IMR-90 (cell line): ENCODE measurements around the gene DDX6. TPM values are rescaled to one million over a fixed set of nuclear protein-coding genes. Genes with fewer than 3 reads are reported as not detected.
"Not testable (repeated sequence)": the region's sequence is repeated elsewhere in the genome, so short reads cannot be mapped to it uniquely, and the experiment has no call there.

Experiments used
- ATAC-seq: fragments of 200-7000 bp; cut with Tn5 transposase; 2 replicates; pipeline ENCODE4 v1.9.1; 2020; ENCODE audit warnings: low read depth, mild to moderate bottlenecking, moderate library complexity
- BruUV-seq: library from RNA; stranded (reverse); fragments of 400-500 nt; replicated peaks from 2 replicates; lab custom pipeline; 2021; lab: Mats Ljungman, UMichigan
- CTCF ChIA-PET: fragments of 300-600 bp; formaldehyde crosslinking; extraction: SDS; loops from one replicate; lab custom pipeline; 2021; ENCODE audit warnings: antibody characterized with exemption; lab: Yijun Ruan, JAX
- POLR2A ChIA-PET: fragments of 300-600 bp; sonication (Branson Sonifier 250); formaldehyde crosslinking; loops from one replicate; lab custom pipeline; 2022; ENCODE audit warnings: antibody characterized with exemption; ENCODE audit not compliant: unreplicated experiment; lab: Charles Lee
- DNase-seq: peaks from one replicate; pipeline ENCODE4 v3.0.0; 2013
- H2AFZ ChIP-seq: replicated peaks from 2 replicates; pipeline ENCODE3; 2013; ENCODE audit warnings: low read length, mild to moderate bottlenecking; ENCODE audit not compliant: poor library complexity
- H2AK5ac ChIP-seq: 2 replicates; pipeline ENCODE4 v1.6.1; 2013; ENCODE audit warnings: low read depth, low read length, inconsistent platforms
- H2AK9ac ChIP-seq: replicated peaks from 2 replicates; pipeline ENCODE3; 2013; ENCODE audit warnings: mild to moderate bottlenecking, low read depth, low read length, moderate library complexity; ENCODE audit not compliant: poor library complexity
- H2BK120ac ChIP-seq: 2 replicates; pipeline ENCODE4 v1.6.1; 2013; ENCODE audit warnings: low read depth, low read length, inconsistent platforms
- H2BK15ac ChIP-seq: 3 replicates; pipeline ENCODE4 v1.6.1; 2013; ENCODE audit warnings: low read depth, low read length, inconsistent platforms
- H2BK20ac ChIP-seq: 2 replicates; pipeline ENCODE4 v1.6.1; 2013; ENCODE audit warnings: low read depth, mild to moderate bottlenecking, inconsistent platforms, low read length, moderate library complexity
- H2BK5ac ChIP-seq: 2 replicates; pipeline ENCODE4 v1.6.1; 2013; ENCODE audit warnings: mild to moderate bottlenecking, low read depth, low read length, inconsistent platforms; ENCODE audit not compliant: poor library complexity, severe bottlenecking
- H3K14ac ChIP-seq: replicated peaks from 2 replicates; pipeline ENCODE4 v1.6.1; 2013; ENCODE audit warnings: low read depth, low read length, inconsistent platforms
- H3K18ac ChIP-seq: 2 replicates; pipeline ENCODE4 v1.6.1; 2013; ENCODE audit warnings: low read depth, low read length, control low read depth
- H3K23ac ChIP-seq: 2 replicates; pipeline ENCODE4 v1.6.1; 2013; ENCODE audit warnings: low read depth, low read length, inconsistent platforms
- H3K27ac ChIP-seq: 2 replicates; pipeline ENCODE4 v1.5.1; 2013; ENCODE audit warnings: mild to moderate bottlenecking, control low read depth, low read length; ENCODE audit not compliant: insufficient read depth
- H3K27me3 ChIP-seq: 2 replicates; pipeline ENCODE4 v1.6.1; 2013; ENCODE audit warnings: low read length; ENCODE audit not compliant: control insufficient read depth, insufficient read depth
- H3K36me3 ChIP-seq: 2 replicates; pipeline ENCODE4 v1.6.1; 2013; ENCODE audit warnings: low read length, mixed read lengths; ENCODE audit not compliant: control insufficient read depth, insufficient read depth
- H3K4ac ChIP-seq: 2 replicates; pipeline ENCODE4 v1.6.1; 2013; ENCODE audit warnings: low read depth, low read length, inconsistent platforms
- H3K4me1 ChIP-seq: 2 replicates; pipeline ENCODE4 v1.6.1; 2013; ENCODE audit warnings: low read length, mixed read lengths; ENCODE audit not compliant: control insufficient read depth, insufficient read depth
- H3K4me2 ChIP-seq: 2 replicates; pipeline ENCODE4 v1.6.1; 2013; ENCODE audit warnings: low read depth, mild to moderate bottlenecking, control low read depth, low read length, moderate library complexity
- H3K4me3 ChIP-seq: 2 replicates; pipeline ENCODE4 v1.5.1; 2013; ENCODE audit warnings: low read depth, mild to moderate bottlenecking, control low read depth, low read length, moderate library complexity; ENCODE audit not compliant: insufficient read depth
- H3K56ac ChIP-seq: 2 replicates; pipeline ENCODE4 v1.6.1; 2013; ENCODE audit warnings: low read length, inconsistent platforms; ENCODE audit not compliant: insufficient read depth; ENCODE audit errors: extremely low read depth
- H3K79me1 ChIP-seq, 2 experiments: 2 replicates each; pipeline ENCODE4 v1.6.1; 2013; ENCODE audit warnings: low read length in 2 of 2, inconsistent platforms in 1 of 2, low read depth in 1 of 2
- H3K9ac ChIP-seq: 2 replicates; pipeline ENCODE4 v1.6.1; 2013; ENCODE audit warnings: low read depth, low read length, control low read depth
- H3K9me1 ChIP-seq: 2 replicates; pipeline ENCODE4 v1.6.1; 2013; ENCODE audit warnings: low read length, inconsistent platforms; ENCODE audit not compliant: insufficient read depth
- H3K9me3 ChIP-seq: 2 replicates; pipeline ENCODE4 v1.6.1; 2013; ENCODE audit warnings: low read length; ENCODE audit not compliant: control insufficient read depth, insufficient read depth
- H4K20me1 ChIP-seq: 2 replicates; pipeline ENCODE4 v1.6.1; 2013; ENCODE audit warnings: low read length, inconsistent platforms; ENCODE audit not compliant: insufficient read depth
- H4K5ac ChIP-seq: 2 replicates; pipeline ENCODE4 v1.6.1; 2013; ENCODE audit warnings: mild to moderate bottlenecking, low read depth, low read length, control low read depth
- H4K8ac ChIP-seq, 2 experiments: 2 replicates each; pipeline ENCODE4 v1.6.1; 2013; ENCODE audit warnings: low read depth in 2 of 2, low read length in 2 of 2, control low read depth in 1 of 2, inconsistent platforms in 1 of 2
- H4K91ac ChIP-seq: 2 replicates; pipeline ENCODE4 v1.6.1; 2013; ENCODE audit warnings: low read depth, low read length, inconsistent platforms; ENCODE audit not compliant: insufficient read depth
- WGBS, 2 experiments: methylation state at CpG; one replicate each; pipeline versions ENCODE4 v1.1.5 to v1.1.7; 2013; ENCODE audit warnings: missing lambda C conversion rate in 2 of 2; ENCODE audit not compliant: insufficient read length in 1 of 2; ENCODE audit errors: extremely low coverage in 2 of 2; 5-methylcytosine and 5-hydroxymethylcytosine counted together
- dilution Hi-C: fragments of 300-500 bp; cut with HindIII; formaldehyde crosslinking; loops from one replicate; pipeline ENCODE4 v1.14.3; 2018; ENCODE audit warnings: low sequenced_read_pairs; ENCODE audit not compliant: unreplicated experiment
- in situ Hi-C: fragments of 300-500 bp; cut with MboI; formaldehyde crosslinking; loops from 3 replicates; pipeline ENCODE4 v1.14.3; 2019; ENCODE audit warnings: low sequenced_read_pairs, inconsistent platforms, mixed read lengths
- intact Hi-C: fragments of 100-400 bp; cut with micrococcal nuclease; formaldehyde crosslinking; loops from 2 replicates; pipeline ENCODE4 v1.10.0; 2022
- polyA plus RNA-seq, 3 experiments: library from polyadenylated mRNA; depleted of rRNA; stranded (reverse); fragments of >200 nt; gene quantifications; 2 replicates each; pipeline ENCODE4 v1.2.3, GENCODE V29; 2012; ENCODE audit warnings: low replicate concordance in 1 of 3
- total RNA-seq: library from RNA; depleted of rRNA; stranded (reverse); fragments of >200 nt; gene quantifications from 2 replicates; pipeline ENCODE4 v1.2.3, GENCODE V29; 2012

DDX6 gene
- total and polyA plus RNA-seq, 2 of the 4 experiments (the other 2 are of a cell fraction): 19.2 to 197 TPM

DNA sequence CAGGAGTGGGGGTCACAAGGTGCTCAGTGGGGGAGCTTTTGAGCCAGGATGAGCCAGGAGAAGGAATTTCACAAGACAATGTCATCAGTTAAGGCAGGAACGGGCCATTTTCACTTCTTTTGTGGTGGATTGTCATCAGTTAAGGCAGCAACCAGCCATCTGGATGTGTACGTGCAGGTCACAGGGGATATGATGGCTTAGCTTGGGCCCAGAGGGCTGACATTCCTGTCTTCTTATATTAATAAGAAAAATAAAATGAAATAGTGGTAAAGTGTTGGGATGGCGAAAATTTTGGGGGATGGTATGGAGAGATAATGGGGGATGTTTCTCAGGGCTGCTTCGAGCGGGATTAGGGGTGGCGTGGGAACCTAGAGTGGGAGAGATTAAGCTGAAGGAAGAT lies 73.7 kb downstream of the DDX6 start:
- H3K4me2 ChIP-seq, H3K4me3 ChIP-seq, BruUV-seq, H3K27me3 ChIP-seq, H3K9ac ChIP-seq, H3K23ac ChIP-seq, H2BK20ac ChIP-seq, H2AK5ac ChIP-seq, H3K9me1 ChIP-seq, H2BK5ac ChIP-seq, H3K14ac ChIP-seq, ATAC-seq, H3K4ac ChIP-seq, H2AK9ac ChIP-seq, H3K4me1 ChIP-seq, H3K56ac ChIP-seq, H2BK120ac ChIP-seq, DNase-seq, H4K20me1 ChIP-seq, intact Hi-C loops, H2AFZ ChIP-seq, dilution Hi-C loops, H3K18ac ChIP-seq, H3K27ac ChIP-seq, H4K8ac ChIP-seq, H2BK15ac ChIP-seq, H3K79me1 ChIP-seq, H4K5ac ChIP-seq, in situ Hi-C loops, CTCF ChIA-PET, H3K36me3 ChIP-seq, POLR2A ChIA-PET, H4K91ac ChIP-seq, H3K9me3 ChIP-seq: not testable (repeated sequence)
- 100% methylated on average over 1 of the region's 6 CpGs; no CpG with 5 or more reads in 1 of the 2 experiments for WGBS, 2 experiments
